Astrocyte (in vitro differentiated cells and primary cell): ENCODE data around the gene FAM222B.

ENCODE experiments used
- EZH2 ChIP-seq: IDR thresholded peaks from 2 replicates; pipeline ENCODE4 v1.6.1; 2012; ENCODE audit warnings: mild to moderate bottlenecking, low read length, inconsistent platforms; ENCODE audit not compliant: insufficient read depth
- TF ChIP-seq, protein P1 (sequence below): IDR thresholded peaks from 2 replicates; pipeline ENCODE4 v1.5.1; 2011; ENCODE audit warnings: low read depth, mild to moderate bottlenecking, inconsistent platforms, low read length, moderate library complexity; ENCODE audit not compliant: insufficient read depth

DNA sequence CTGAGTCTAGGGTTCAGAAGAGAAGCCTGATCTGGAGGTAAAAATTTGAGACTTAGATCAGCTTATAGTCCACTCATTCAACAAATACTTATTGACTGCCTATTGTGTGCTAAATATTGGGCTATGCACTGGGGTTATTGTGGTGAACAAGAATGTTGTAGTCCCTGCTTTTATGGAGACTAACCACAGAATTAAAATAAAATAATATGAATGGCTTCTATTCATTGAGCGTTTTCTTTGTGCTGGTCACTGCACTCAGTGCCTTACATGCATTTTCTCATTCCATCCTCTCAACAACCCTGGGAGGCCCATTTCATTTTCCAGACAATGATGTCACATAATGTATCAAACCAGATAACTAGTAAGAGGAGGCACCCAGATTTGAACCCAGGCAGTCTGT lies 109.2 kb downstream of the FAM222B start:
- TF ChIP-seq, protein P1, sequence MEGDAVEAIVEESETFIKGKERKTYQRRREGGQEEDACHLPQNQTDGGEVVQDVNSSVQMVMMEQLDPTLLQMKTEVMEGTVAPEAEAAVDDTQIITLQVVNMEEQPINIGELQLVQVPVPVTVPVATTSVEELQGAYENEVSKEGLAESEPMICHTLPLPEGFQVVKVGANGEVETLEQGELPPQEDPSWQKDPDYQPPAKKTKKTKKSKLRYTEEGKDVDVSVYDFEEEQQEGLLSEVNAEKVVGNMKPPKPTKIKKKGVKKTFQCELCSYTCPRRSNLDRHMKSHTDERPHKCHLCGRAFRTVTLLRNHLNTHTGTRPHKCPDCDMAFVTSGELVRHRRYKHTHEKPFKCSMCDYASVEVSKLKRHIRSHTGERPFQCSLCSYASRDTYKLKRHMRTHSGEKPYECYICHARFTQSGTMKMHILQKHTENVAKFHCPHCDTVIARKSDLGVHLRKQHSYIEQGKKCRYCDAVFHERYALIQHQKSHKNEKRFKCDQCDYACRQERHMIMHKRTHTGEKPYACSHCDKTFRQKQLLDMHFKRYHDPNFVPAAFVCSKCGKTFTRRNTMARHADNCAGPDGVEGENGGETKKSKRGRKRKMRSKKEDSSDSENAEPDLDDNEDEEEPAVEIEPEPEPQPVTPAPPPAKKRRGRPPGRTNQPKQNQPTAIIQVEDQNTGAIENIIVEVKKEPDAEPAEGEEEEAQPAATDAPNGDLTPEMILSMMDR: no peak
- no peak for TF ChIP-seq EZH2
